Umbilical cord (tissue), 2 donors: ENCODE results near the gene C1orf35. TPM values are rescaled to one million over a fixed set of nuclear protein-coding genes. Genes with fewer than 3 reads are reported as not detected.

Source experiments
- DNase-seq: peaks from one replicate; pipeline ENCODE4 v3.0.0-alpha.2; 2015; ENCODE audit warnings: low spot score
- total RNA-seq: library from RNA; depleted of rRNA; stranded (reverse); fragments of >200 nt; gene quantifications from one replicate; pipeline ENCODE4 v1.2.3, GENCODE V29; 2014; ENCODE audit warnings: low replicate concordance; ENCODE audit not compliant: insufficient read depth

The C1orf35 gene
- total RNA-seq, 1 donor from 2014 or later, result 10.4 TPM

GRCh38 chr1:228095161-228095560, 8.0 kb downstream of the C1orf35 start:
- DNase-seq, result no peak

DNA sequence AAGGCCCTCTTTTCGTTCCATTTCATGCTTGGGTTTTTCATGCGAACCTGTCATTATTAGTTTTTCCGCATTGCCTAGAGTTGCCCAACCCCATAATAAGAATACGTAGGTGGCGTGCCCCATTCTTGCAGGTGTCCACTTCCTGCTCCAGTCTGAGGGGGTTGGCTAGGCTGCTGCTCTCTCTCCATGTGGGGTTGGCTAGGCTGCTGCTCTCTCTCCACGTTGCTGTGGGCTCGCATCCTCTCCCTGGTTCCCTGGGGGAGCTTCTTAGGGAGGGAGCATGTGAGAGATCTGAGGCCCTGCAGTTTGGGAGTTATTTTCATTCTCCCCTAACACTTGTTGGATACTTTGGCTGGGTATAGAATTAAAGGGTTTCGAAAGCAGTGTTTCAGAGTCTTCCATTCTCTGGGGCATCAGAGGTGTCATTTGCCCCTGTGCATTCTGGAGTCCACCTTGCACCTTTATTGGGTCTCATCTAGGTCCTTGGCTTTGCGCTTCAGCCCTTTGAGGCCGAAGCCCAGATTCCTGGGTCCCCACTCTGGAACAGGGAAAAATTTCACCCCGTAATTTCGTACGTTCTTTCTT, 8.6 kb downstream of the C1orf35 start:
- no peak for DNase-seq

- peak; percentile 41 for DNase-seq
Observed at GRCh38 chr1:228093050-228093906, 9.8 kb downstream of the C1orf35 start.

DNA sequence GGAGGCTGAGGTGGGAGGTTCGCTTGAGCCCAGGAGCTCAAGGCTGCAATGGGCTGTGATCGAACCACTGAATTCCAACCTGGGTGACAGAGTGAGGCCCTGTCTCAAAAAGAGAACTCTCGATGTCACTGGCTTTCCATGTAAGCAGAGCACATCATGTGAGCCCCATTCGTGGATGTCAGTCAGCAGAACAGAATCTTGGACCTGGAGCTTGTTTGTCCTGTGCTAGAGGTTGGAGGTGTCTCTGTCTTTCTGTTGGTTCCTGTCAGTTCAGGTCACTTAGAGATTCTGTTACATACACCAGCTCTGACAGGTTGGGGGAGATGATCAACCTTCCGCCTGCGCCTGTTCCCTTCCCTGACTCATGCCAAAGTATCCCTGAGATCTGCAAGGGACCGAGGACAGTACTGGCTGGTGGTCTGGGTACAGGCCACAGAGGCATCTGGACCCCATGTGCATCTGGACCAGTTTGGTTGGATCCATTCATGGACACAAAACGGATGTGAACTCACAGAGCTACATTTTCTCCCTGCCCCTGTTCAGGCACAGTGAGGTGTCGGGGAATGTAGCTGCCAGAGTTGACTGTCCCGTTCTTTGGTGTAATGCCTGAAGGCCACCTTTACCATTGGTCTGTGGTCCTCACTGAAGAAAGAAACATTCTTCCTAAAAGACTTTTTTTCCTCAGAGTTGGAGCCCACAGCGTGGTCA, 10.6 kb downstream of the C1orf35 start:
- no peak for DNase-seq

DNA sequence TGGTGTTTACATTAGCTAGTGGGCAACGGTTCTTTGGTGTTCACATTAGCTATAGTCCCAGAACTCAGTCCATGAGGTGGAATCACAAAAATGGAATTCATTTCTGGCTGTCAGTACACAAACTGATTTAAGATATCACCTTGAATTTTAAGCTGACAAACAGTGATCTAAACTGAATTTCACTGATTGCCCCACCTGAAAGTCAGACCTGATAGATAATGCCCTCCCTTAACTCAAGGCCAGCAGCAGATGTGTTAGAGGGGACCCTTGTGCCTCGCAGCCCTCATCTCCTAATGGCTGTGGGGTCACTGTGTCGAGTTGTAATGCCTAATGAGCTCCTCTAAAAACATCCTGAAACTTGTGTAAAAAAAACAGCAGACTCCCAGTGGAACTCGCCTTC, 12.0 kb downstream of the C1orf35 start:
- DNase-seq, result no peak

- DNase-seq, result no peak
Observed at GRCh38 chr1:228090613-228091081, 12.5 kb downstream of the C1orf35 start.

- no peak for DNase-seq
Observed at GRCh38 chr1:228089519-228090380, 13.4 kb downstream of the C1orf35 start.

DNA sequence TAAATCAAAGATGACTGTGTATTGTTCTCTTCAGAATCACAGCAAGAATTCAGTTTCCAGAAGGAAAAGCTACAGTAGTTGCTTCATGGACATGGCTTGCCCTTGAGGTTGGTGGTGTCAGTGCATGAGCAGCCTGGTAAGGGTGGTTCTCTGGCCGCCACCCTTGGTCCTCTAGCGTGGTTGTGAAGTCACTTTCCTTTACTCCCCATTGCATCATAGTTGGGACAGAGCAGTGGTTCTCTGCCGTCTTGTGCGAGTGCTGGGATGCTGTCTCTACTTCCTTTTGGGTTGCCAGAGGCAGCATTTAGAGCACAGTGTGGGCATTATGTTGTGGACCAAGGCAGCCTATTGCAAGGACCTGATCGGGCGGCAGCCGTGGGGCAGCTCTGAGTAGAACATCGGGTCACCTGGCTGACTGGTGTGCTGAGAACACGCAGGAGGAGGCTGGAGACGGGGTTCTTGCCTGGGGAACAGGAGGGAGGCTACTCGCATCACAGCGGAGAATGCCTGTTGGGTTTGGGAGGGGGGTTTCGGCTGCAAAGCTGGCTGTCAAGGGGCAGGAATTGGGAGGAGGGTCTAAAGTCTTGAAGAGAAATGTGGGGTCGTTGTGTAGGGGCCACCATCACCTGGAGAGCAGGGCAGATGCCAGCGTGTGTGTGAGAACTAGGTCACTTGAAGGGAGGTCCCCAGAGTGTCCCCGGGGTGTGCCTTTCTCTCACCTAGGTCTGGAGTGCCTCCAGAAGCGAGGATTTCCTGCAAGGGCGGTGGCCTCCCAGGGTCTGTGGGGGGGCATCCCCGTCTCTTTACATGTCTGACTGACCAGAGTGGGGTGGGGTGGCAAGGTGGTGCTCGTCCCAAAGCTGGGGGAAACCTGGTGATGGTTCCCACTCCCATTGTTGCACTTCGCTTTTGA, 14.3 kb downstream of the C1orf35 start:
- DNase-seq, result no peak

DNA sequence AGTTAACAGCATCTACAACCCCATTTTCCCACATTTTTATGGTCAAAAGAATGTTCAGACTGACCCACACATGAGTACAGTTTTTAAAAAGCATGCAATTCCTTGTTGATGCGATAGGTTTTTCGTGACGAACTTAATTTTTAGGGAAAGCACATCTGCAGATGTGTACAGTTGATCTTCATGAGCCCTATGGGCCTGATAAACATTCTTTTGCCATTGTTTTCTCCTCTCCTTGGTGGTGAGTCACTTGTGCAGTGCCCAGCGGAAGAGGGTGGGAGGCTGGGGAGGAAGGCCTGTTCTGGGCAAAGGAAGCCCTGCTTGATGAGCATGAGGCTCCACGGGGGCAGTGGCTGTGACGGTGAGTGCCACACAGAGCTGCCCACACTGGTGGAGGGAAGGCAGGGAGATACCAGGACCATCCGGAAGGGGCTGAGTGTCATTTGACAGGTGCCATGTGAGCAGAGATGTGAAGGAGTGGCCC, 15.3 kb downstream of the C1orf35 start:
- peak; percentile 24 for DNase-seq

GRCh38 chr1:228085287-228085951, 17.7 kb downstream of the C1orf35 start:
- peak; percentile 71 for DNase-seq

GRCh38 chr1:228084797-228085196, 18.3 kb downstream of the C1orf35 start:
- DNase-seq, result no peak

DNA sequence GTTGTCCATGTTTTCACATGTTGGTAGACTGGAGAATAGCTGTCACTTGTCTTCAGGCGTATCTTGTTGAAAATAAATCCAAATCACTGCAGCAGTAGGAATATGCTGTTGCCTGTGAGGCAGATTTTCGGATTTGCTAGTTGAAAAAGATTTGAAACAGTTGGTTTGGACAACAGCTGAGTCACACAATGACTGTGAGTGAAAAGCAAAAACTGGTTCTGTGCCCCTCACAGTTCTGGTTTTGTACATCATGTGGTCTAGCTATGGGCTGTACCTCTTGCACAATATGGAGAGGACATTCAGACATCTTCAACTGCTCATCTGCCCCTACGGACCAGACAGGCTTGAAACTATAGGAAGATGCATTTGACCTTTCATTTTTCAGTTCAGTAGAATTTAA, 18.8 kb downstream of the C1orf35 start:
- peak; percentile 67 for DNase-seq

GRCh38 chr1:228083871-228084278, 19.2 kb downstream of the C1orf35 start:
- peak; percentile 52 for DNase-seq

- DNase-seq, result peak; percentile 62
Observed at GRCh38 chr1:228082918-228083870, 19.9 kb downstream of the C1orf35 start.

GRCh38 chr1:228082214-228082917, 20.8 kb downstream of the C1orf35 start, which contains the start of gene ARF1:
Gene ARF1 (plus strand): TSS chr1:228082708. CDS start chr1:228097115, 14,407 bp downstream.
- DNase-seq, result peak; percentile 96

GRCh38 chr1:228081578-228082213, 21.4 kb downstream of the C1orf35 start:
- DNase-seq, result peak; percentile 14

DNA sequence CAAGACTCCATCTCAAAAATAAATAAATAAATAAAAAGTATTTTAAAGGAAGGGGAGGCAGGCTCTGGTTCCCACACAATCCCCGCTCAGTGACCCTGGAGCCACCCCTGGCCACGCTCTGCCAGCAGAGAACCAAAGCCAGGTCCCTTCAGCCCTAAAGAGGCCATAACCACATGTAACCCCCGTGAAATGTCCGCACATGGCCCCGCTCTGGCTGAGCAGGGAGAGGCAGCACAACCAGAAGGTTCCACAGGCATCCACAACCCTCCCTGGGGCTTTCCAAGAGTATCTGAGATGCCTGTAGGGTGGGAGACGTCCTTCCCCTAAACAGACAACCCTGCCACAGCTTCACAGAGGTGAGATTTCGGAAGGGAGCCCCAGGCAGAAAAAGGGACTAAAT, 22.0 kb downstream of the C1orf35 start:
- DNase-seq, result no peak
